Right lobe of liver (tissue), 6 donors: Measurements from ENCODE around the gene KAT2A. TPM values are rescaled to one million over a fixed set of nuclear protein-coding genes. Genes with fewer than 3 reads are reported as not detected.

ENCODE experiments used
- ATAC-seq, 4 donors: fragments of 200-7000 bp; cut with Tn5 transposase; one replicate each; pipeline ENCODE4 v1.9.1; 2020; ENCODE audit warnings: mild to moderate bottlenecking in 4 of 4, moderate library complexity in 4 of 4
- DNase-seq, 3 donors: peaks; one replicate each; pipeline ENCODE4 v3.0.0-alpha.2; 2020
- H3K27ac ChIP-seq, 3 donors: fragments of 200-600 bp; one replicate each; pipeline ENCODE4 v1.8.0; 2022
- H3K27me3 ChIP-seq, 2 donors: fragments of 200-600 bp; one replicate each; pipeline ENCODE4 v1.8.0; 2022
- H3K36me3 ChIP-seq, 4 donors: fragments of 200-600 bp; sonication (generic) in 1 of 4; one replicate each; pipeline versions ENCODE4 v1.5.1 to v1.8.0; 2017 to 2022; ENCODE audit warnings: control low read depth in 1 of 4
- H3K4me1 ChIP-seq, 4 donors: fragments of 200-600 bp; sonication (generic) in 1 of 4; one replicate each; pipeline versions ENCODE4 v1.5.1 to v1.8.0; 2017 to 2022; ENCODE audit warnings: control low read depth in 1 of 4
- H3K4me3 ChIP-seq, 3 donors: fragments of 200-600 bp; one replicate each; pipeline ENCODE4 v1.8.0; 2022
- H3K9me3 ChIP-seq, 4 donors: fragments of 200-600 bp; sonication (generic) in 1 of 4; one replicate each; pipeline versions ENCODE4 v1.5.1 to v1.8.0; 2017 to 2022; ENCODE audit warnings: control low read depth in 1 of 4
- POLR2A ChIP-seq: fragments of 450-650 bp; IDR thresholded peaks from one replicate; pipeline ENCODE4 v1.6.1; 2017; ENCODE audit warnings: antibody characterized with exemption, mild to moderate bottlenecking
- WGBS: methylation state at CpG from one replicate; pipeline ENCODE4 v1.1.6; 2018; ENCODE audit warnings: low coverage, low lambda C conversion rate; ENCODE audit not compliant: insufficient coverage; ENCODE audit errors: missing lambda C conversion rate; 5-methylcytosine and 5-hydroxymethylcytosine counted together
- intact Hi-C, 2 donors: fragments of 100-400 bp; cut with DNase I; formaldehyde crosslinking; loops; one replicate each; pipeline versions ENCODE4 v1.11.2 to v1.14.1; 2022
- total RNA-seq, 6 experiments: library from RNA; depleted of rRNA in 2 of 6; stranded (reverse); fragments of >200 nt in 2 of 6; fragmentation: NEBNext Ultra II Directional in 3 of 6; extraction: Animal tissue kit (Norgen Biotek cat#: 25700) in 3 of 6; gene quantifications; one replicate each; pipeline versions ENCODE4 v1.1.0 to v1.2.4, GENCODE V29; 2016 to 2023
- TF ChIP-seq, protein P1 (sequence below), 4 donors: fragments of 200-600 bp in 3 of 4; fragments of 450-650 bp in 1 of 4; IDR thresholded peaks; one replicate each; pipeline versions ENCODE4 v1.5.1 to v1.8.0; 2016 to 2022; ENCODE audit warnings: antibody characterized with exemption in 4 of 4, mild to moderate bottlenecking in 2 of 4
- donor health status: DM: no; HTN: yes; CAD: no.
- donor health status: DM: no; HTN: no; CAD: no.
- donor health status: DM: no; HTN: no; CAD: no.
- donor health status: DM: no; HTN: yes; CAD: no.
- donor health status: DM: no; HTN: yes; CAD: no.

KAT2A gene
- total RNA-seq, 6 experiments from 2014 or later: 14.3 to 36.4 (median 21.3) TPM

DNA sequence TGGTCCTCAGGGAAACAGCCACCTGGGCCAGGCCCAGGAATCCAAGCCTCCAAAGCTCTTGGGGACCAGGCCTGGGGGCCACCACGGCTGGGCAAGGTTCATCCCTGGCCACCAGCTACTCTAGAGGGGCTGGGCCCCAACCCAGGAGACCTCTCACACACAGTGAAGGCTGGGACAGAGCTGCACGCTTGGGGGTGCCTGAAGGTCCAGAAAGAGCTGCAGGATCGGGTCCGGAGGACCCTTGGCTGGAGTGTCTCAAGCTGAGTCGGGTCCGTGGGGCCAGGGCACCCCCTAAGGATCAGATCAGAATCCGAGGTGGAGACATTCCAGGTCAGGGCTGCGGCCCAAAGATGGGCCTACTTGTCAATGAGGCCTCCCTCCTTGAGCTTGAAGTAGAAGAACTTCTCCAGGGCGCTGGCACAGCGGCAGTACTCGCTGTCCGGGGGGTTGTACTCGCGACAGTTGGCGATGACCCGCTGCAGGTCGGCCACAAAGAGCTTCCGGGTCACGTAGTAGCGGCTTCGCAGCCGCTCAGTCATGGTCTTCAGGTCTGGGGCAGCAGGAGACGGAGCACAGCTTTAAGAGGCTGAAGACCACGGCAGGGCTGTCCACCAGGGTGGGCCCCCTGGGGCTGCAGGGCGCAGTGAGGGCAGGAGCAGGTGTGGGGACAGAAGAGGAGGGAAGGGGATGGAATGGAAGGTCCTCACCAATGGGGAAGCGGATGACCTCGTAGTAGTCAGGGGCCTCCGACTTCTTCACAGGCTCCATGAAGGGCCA is 7.7 kb downstream of the KAT2A start:
- ATAC-seq (no peak), DNase-seq (peak in 1 of 3 donors; percentile 49)
- intact Hi-C loops: loop anchor here in 1 of 2 donors (5.0 kb wide), 1 partner anchor 151 kb away; no protein-coding TSS in a partner anchor
- Histone ChIP-seq H3K9me3 (no peaks in the 10 kb centered on the region), H3K4me3 (no peak overlapping the region), H3K36me3 (peaks cover 0 to 9% (median 2%) of the 10 kb centered on the region in 4 donors), H3K27ac (peak overlapping the region in 2 of 3 donors; percentile 65 to 77), H3K27me3 (no peaks in the 10 kb centered on the region), H3K4me1 (peaks cover 0 to 41% (median 15%) of the 10 kb centered on the region in 4 donors)
- 40% methylated on average over 1 of the region's 28 CpGs for WGBS
- TF ChIP-seq, protein P1, sequence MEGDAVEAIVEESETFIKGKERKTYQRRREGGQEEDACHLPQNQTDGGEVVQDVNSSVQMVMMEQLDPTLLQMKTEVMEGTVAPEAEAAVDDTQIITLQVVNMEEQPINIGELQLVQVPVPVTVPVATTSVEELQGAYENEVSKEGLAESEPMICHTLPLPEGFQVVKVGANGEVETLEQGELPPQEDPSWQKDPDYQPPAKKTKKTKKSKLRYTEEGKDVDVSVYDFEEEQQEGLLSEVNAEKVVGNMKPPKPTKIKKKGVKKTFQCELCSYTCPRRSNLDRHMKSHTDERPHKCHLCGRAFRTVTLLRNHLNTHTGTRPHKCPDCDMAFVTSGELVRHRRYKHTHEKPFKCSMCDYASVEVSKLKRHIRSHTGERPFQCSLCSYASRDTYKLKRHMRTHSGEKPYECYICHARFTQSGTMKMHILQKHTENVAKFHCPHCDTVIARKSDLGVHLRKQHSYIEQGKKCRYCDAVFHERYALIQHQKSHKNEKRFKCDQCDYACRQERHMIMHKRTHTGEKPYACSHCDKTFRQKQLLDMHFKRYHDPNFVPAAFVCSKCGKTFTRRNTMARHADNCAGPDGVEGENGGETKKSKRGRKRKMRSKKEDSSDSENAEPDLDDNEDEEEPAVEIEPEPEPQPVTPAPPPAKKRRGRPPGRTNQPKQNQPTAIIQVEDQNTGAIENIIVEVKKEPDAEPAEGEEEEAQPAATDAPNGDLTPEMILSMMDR (IDR thresholded peaks at IDR 0.05): no peak
- no peak for TF ChIP-seq POLR2A

DNA sequence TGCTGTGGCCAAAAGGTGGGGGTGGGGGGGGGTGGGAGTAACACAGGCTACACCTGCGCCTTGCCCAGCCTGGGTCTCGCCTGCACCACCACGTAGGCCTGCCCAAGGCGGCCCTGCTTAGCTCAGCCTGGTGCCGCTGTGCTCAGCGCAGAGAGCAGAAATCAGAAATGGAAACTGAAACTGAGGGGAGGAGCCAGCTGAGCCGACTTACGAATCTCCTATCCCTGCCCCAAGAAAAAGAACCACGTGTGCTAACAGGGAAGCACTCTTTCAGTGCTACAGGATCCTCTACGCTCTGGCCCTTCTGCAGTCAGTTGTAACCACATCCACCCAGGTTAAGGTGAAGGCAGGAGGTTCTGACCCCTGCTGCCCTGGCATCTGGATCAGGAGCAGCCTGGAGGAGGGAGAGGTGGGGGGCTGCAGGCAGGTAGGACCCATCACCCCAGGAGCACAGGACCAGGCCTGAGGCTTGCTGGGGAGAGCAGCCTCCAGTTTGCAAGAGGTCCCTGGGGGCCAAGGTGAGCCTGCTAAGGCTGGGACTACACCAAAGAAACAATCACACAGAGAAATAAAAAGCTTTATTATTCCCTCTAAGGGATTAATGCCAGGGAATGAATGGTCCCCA is 8.5 kb downstream of the KAT2A start, which contains the start of gene DHX58:
Gene DHX58 (minus strand): TSS at position 163 of the 625 bp plus-strand sequence. CDS start 822 bp downstream, outside the sequence.
- intact Hi-C loops: loop anchor here in 1 of 2 donors (5.0 kb wide), 1 partner anchor 150 kb away; no protein-coding TSS in a partner anchor
- no peaks in the 10 kb centered on the region for H3K9me3 ChIP-seq
- peak; percentile 69 to 82 (median 76) for DNase-seq
- peaks cover 0 to 44% (median 16%) of the 10 kb centered on the region in 4 donors for H3K4me1 ChIP-seq
- TF ChIP-seq, protein P1 (IDR thresholded peaks at IDR 0.05): no peak
- peak; percentile 49 for TF ChIP-seq POLR2A
- H3K36me3 ChIP-seq: peaks cover 0 to 9% (median 2%) of the 10 kb centered on the region in 4 donors
- H3K27me3 ChIP-seq: no peaks in the 10 kb centered on the region
- peak; percentile 77 to 83 (median 79) for ATAC-seq
- H3K27ac ChIP-seq: peak within 1 kb of the TSS; percentile 65 to 83 (median 77)
- 0% methylated on average over 4 of the region's 10 CpGs for WGBS
- H3K4me3 ChIP-seq: peak within 1 kb of the TSS; percentile 54 to 62 (median 59)

- Histone ChIP-seq H3K27ac (peak overlapping the region; percentile 65 to 83 (median 77)), H3K9me3 (no peaks in the 10 kb centered on the region), H3K4me1 (peaks cover 0 to 51% (median 16%) of the 10 kb centered on the region in 4 donors), H3K36me3 (peaks cover 0 to 6% (median 0%) of the 10 kb centered on the region in 4 donors), H3K27me3 (no peaks in the 10 kb centered on the region), H3K4me3 (peak overlapping the region; percentile 54 to 62 (median 59))
- DNase-seq: peak in 1 of 3 donors; percentile 56
- peak; percentile 22 to 45 (median 30) for ATAC-seq
- TF ChIP-seq, protein P1 (IDR thresholded peaks at IDR 0.05): no peak
- TF ChIP-seq POLR2A: no peak
- intact Hi-C loops: loop anchor here in 1 of 2 donors (5.0 kb wide), 1 partner anchor 150 kb away; no protein-coding TSS in a partner anchor
- 8% methylated on average over 9 of the region's 12 CpGs for WGBS
These were observed 9.2 kb downstream of the KAT2A start for GRCh38 chr17:42111871-42112551.

GRCh38 chr17:42111265-42111636 is 9.9 kb downstream of the KAT2A start:
- Histone ChIP-seq H3K27ac (peak overlapping the region; percentile 65 to 83 (median 77)), H3K4me1 (peaks cover 0 to 50% (median 14%) of the 10 kb centered on the region in 4 donors), H3K9me3 (no peaks in the 10 kb centered on the region), H3K4me3 (peak overlapping the region; percentile 54 to 62 (median 59)), H3K36me3 (peaks cover 0 to 6% (median 0%) of the 10 kb centered on the region in 4 donors), H3K27me3 (no peaks in the 10 kb centered on the region)
- intact Hi-C loops: loop anchor here in 1 of 2 donors (5.0 kb wide), 1 partner anchor 149 kb away; no protein-coding TSS in a partner anchor
- TF ChIP-seq POLR2A: no peak
- TF ChIP-seq, protein P1 (IDR thresholded peaks at IDR 0.05): no peak
- ATAC-seq: peak; percentile 19 to 59 (median 55)
- WGBS: 27% methylated on average over 2 of the region's 11 CpGs
- DNase-seq: peak; percentile 75 to 94 (median 91)
